Right atrium auricular region (tissue), 2 donors: ENCODE measurements around the gene CLTA. TPM values are rescaled to one million over a fixed set of nuclear protein-coding genes. Genes with fewer than 3 reads are reported as not detected.
A peak's percentile ranks its signal among the peaks of the same experiment; 100 is the strongest.

ENCODE experiments used
- DNase-seq: peaks from one replicate; pipeline ENCODE4 v3.0.0-alpha.2; 2019; ENCODE audit warnings: low spot score
- H3K27ac ChIP-seq, 2 donors: fragments of 200-600 bp; sonication (generic); 1 replicate in 1 of 2; 2 replicates in 1 of 2; pipeline ENCODE4 v1.5.1; 2016 to 2019
- H3K27me3 ChIP-seq, 2 donors: fragments of 200-600 bp; sonication (generic); one replicate each; pipeline versions ENCODE4 v1.5.1 to v1.6.0; 2017 to 2019
- H3K36me3 ChIP-seq: fragments of 200-600 bp; sonication (generic); one replicate; pipeline ENCODE4 v1.5.1; 2016
- H3K4me1 ChIP-seq, 2 donors: fragments of 200-600 bp; sonication (generic); one replicate each; pipeline versions ENCODE4 v1.5.1 to v1.6.0; 2017 to 2019
- H3K4me3 ChIP-seq, 2 donors: fragments of 200-600 bp; sonication (generic); 1 replicate in 1 of 2; 2 replicates in 1 of 2; pipeline ENCODE4 v1.5.1; 2017 to 2019; ENCODE audit warnings: mild to moderate bottlenecking in 1 of 2, moderate library complexity in 1 of 2
- H3K9me3 ChIP-seq, 2 donors: fragments of 200-600 bp; sonication (generic); one replicate each; pipeline ENCODE4 v1.5.1; 2019
- total RNA-seq, 2 donors: library from RNA; depleted of rRNA; stranded (reverse); fragments of >200 nt; gene quantifications; one replicate each; pipeline ENCODE4 v1.1.0, GENCODE V29; 2016
- TF ChIP-seq, protein P1 (sequence below), 2 donors: fragments of 200-600 bp; sonication (generic); IDR thresholded peaks; one replicate each; pipeline ENCODE4 v1.5.1; 2019; ENCODE audit warnings: antibody characterized with exemption in 2 of 2

Gene CLTA
- total RNA-seq, 2 donors from 2014 or later: 67.2 to 87.7 TPM

DNA sequence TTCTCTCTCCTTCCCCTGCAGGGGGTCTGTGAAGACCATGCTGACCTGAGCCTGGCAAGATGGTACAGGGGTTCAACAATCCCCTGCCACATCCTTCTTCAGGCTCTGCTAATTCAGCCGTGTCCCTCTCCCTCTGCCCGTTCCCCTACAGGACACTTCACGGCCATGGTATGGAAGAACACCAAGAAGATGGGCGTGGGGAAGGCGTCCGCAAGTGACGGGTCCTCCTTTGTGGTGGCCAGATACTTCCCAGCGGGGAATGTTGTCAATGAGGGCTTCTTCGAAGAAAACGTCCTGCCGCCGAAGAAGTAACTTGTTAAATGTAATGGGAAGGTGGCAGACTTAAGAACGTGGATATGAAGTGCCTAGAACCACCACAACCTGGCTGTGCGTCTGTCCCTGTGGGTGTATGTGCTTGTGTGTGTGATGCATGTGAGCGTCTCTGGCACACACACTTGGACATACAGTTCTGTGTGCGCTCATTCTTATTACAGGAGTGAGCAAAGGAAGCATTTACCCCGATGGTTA, 28.4 kb upstream of the CLTA start:
- H3K4me3 ChIP-seq: no peak overlapping the region
- no peak for DNase-seq
- no peaks in the 10 kb centered on the region for H3K9me3 ChIP-seq
- no peaks in the 10 kb centered on the region for H3K36me3 ChIP-seq
- peaks cover 0 to 51% of the 10 kb centered on the region in 2 donors for H3K4me1 ChIP-seq
- no peaks in the 10 kb centered on the region for H3K27me3 ChIP-seq
- peak overlapping the region; percentile 48 to 78 for H3K27ac ChIP-seq
- TF ChIP-seq, protein P1, sequence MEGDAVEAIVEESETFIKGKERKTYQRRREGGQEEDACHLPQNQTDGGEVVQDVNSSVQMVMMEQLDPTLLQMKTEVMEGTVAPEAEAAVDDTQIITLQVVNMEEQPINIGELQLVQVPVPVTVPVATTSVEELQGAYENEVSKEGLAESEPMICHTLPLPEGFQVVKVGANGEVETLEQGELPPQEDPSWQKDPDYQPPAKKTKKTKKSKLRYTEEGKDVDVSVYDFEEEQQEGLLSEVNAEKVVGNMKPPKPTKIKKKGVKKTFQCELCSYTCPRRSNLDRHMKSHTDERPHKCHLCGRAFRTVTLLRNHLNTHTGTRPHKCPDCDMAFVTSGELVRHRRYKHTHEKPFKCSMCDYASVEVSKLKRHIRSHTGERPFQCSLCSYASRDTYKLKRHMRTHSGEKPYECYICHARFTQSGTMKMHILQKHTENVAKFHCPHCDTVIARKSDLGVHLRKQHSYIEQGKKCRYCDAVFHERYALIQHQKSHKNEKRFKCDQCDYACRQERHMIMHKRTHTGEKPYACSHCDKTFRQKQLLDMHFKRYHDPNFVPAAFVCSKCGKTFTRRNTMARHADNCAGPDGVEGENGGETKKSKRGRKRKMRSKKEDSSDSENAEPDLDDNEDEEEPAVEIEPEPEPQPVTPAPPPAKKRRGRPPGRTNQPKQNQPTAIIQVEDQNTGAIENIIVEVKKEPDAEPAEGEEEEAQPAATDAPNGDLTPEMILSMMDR (IDR thresholded peaks at IDR 0.05): no peak

GRCh38 chr9:36163049-36163785, 27.5 kb upstream of the CLTA start:
- Histone ChIP-seq H3K27me3 (no peaks in the 10 kb centered on the region), H3K9me3 (no peaks in the 10 kb centered on the region), H3K36me3 (no peaks in the 10 kb centered on the region), H3K4me3 (no peak overlapping the region), H3K4me1 (peaks cover 0 to 46% of the 10 kb centered on the region in 2 donors), H3K27ac (peak overlapping the region; percentile 61 to 78)
- DNase-seq: no peak
- TF ChIP-seq, protein P1 (IDR thresholded peaks at IDR 0.05): no peak

- DNase-seq: no peak
- peak overlapping the region; percentile 61 to 78 for H3K27ac ChIP-seq
- H3K36me3 ChIP-seq: no peaks in the 10 kb centered on the region
- H3K4me1 ChIP-seq: peaks cover 0 to 40% of the 10 kb centered on the region in 2 donors
- H3K9me3 ChIP-seq: no peaks in the 10 kb centered on the region
- no peak overlapping the region for H3K4me3 ChIP-seq
- TF ChIP-seq, protein P1 (IDR thresholded peaks at IDR 0.05): no peak
- H3K27me3 ChIP-seq: no peaks in the 10 kb centered on the region
Observed at GRCh38 chr9:36163786-36164170, 26.9 kb upstream of the CLTA start.

DNA sequence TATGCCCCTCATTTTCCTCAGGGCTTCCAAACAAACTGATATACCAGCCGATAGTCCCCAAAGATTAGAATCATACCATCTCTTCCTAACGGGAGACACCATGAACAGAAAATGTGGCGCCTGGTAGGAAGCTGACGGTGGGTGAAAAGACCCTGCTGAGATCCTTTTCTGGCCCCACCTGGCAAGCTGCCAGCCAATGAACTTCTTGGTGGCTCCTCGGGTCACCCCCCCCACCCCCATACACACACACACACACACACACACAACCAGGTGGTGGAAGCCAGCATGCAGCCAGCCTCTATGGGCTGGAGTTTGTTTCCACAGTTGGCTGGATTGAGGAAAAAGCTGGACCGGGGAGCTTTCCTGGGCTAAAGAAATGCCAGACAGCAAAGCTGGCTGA, 26.3 kb upstream of the CLTA start:
- H3K27me3 ChIP-seq: no peaks in the 10 kb centered on the region
- TF ChIP-seq, protein P1 (IDR thresholded peaks at IDR 0.05): no peak
- no peak for DNase-seq
- peak overlapping the region; percentile 61 to 78 for H3K27ac ChIP-seq
- no peaks in the 10 kb centered on the region for H3K36me3 ChIP-seq
- H3K4me1 ChIP-seq: peaks cover 0 to 34% of the 10 kb centered on the region in 2 donors
- no peak overlapping the region for H3K4me3 ChIP-seq
- H3K9me3 ChIP-seq: no peaks in the 10 kb centered on the region

DNA sequence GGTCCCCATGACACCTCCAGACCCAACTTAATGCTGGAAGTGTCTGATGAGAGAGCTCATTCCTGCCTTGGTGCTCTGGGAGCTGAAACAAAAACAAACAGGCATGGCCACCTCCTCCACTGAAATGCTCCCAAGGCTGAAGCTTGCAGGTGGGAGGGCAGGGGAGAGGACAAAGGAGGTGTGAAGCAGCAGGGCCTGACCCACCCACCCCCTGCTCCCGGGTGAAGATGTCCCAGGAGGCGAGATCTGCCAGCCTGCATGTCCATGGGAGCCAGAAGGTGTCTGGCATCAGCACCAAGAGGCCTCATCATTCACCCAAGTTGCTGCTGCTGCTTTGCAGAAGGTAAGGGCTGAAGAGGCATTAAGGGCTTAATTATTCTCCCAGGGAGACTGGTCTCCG, 25.7 kb upstream of the CLTA start:
- Histone ChIP-seq H3K4me1 (peaks cover 0 to 33% of the 10 kb centered on the region in 2 donors), H3K27ac (peak overlapping the region; percentile 61 to 78), H3K9me3 (no peaks in the 10 kb centered on the region), H3K4me3 (no peak overlapping the region), H3K36me3 (no peaks in the 10 kb centered on the region), H3K27me3 (no peaks in the 10 kb centered on the region)
- no peak for DNase-seq
- TF ChIP-seq, protein P1 (IDR thresholded peaks at IDR 0.05): no peak
